Measurements from ENCODE around the gene USF3. TPM values are rescaled to one million over a fixed set of nuclear protein-coding genes. Genes with fewer than 3 reads are reported as not detected.

The USF3 gene
- total and polyA plus RNA-seq, 2 experiments from 2014 or later = 10.1 to 23.5 TPM

DNA sequence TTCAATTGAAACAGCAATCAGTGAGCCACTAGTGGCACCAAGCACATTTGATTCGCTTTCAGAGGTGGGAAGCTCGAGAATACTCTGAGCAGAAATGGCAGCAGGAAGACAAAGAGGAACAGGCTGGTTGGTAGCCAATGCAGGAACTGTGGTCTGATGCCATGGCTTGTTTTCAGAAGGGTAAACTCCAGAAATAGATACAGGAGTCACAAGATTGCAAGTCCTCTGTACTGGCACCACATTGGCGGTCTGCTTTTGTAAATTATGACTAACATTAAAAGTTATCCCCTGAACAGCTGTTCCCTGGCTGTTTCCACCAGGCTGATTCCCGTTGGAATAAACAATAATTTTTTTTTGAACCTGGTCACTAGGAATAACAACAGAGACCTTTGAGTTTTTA is 35.5 kb downstream of the USF3 start:
- Histone ChIP-seq H3K9me2 (ENCODE audit: insufficient read depth) (no peaks in the 10 kb centered on the region), H3K27me3 (ENCODE audit: insufficient read depth) (no peaks in the 10 kb centered on the region), H3K79me2 (replicated peaks; ENCODE audit: insufficient read depth) (no peaks in the 10 kb centered on the region), H3F3A (replicated peaks; ENCODE audit: low read depth) (no peaks in the 10 kb centered on the region), H2AFZ (no peak overlapping the region), H3K4me2 (no peak overlapping the region), H4K20me1 (replicated peaks; ENCODE audit: insufficient read depth) (no peaks in the 10 kb centered on the region), H3K27ac (ENCODE audit: low read depth) (no peak overlapping the region), H3K4me3 (no peak overlapping the region), H3K36me3 (ENCODE audit: insufficient read depth) (no peaks in the 10 kb centered on the region; the same call in 1 of the 2 replicates), H3K4me1 (ENCODE audit: insufficient read depth) (no peaks in the 10 kb centered on the region)
- Mint-ChIP-seq H3K4me3 (no peak overlapping the region), H3K4me1 (peaks cover 8% of the 10 kb centered on the region), H3K9me3 (no peaks in the 10 kb centered on the region), H3K27ac (no peak overlapping the region), H3K36me3 (ENCODE audit: low read depth) (peaks cover 20% of the 10 kb centered on the region), H3K27me3 (ENCODE audit: insufficient read depth, low read depth, poor library complexity) (peaks cover 1% of the 10 kb centered on the region)
- TF ChIP-seq, protein P1, sequence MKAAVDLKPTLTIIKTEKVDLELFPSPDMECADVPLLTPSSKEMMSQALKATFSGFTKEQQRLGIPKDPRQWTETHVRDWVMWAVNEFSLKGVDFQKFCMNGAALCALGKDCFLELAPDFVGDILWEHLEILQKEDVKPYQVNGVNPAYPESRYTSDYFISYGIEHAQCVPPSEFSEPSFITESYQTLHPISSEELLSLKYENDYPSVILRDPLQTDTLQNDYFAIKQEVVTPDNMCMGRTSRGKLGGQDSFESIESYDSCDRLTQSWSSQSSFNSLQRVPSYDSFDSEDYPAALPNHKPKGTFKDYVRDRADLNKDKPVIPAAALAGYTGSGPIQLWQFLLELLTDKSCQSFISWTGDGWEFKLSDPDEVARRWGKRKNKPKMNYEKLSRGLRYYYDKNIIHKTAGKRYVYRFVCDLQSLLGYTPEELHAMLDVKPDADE (IDR thresholded peaks at IDR 0.05) = no peak
- TF ChIP-seq NANOG (IDR thresholded peaks at IDR 0.05; ENCODE audit: borderline replicate concordance) = no peak
- no peak for TF ChIP-seq EZH2 (IDR thresholded peaks at IDR 0.05; ENCODE audit: low read depth, unreplicated experiment)
- TF ChIP-seq ZNF331 (CRISPR knock-in tag; IDR thresholded peaks at IDR 0.05; ENCODE audit: low read depth) = no peak
- TF ChIP-seq, protein P2, sequence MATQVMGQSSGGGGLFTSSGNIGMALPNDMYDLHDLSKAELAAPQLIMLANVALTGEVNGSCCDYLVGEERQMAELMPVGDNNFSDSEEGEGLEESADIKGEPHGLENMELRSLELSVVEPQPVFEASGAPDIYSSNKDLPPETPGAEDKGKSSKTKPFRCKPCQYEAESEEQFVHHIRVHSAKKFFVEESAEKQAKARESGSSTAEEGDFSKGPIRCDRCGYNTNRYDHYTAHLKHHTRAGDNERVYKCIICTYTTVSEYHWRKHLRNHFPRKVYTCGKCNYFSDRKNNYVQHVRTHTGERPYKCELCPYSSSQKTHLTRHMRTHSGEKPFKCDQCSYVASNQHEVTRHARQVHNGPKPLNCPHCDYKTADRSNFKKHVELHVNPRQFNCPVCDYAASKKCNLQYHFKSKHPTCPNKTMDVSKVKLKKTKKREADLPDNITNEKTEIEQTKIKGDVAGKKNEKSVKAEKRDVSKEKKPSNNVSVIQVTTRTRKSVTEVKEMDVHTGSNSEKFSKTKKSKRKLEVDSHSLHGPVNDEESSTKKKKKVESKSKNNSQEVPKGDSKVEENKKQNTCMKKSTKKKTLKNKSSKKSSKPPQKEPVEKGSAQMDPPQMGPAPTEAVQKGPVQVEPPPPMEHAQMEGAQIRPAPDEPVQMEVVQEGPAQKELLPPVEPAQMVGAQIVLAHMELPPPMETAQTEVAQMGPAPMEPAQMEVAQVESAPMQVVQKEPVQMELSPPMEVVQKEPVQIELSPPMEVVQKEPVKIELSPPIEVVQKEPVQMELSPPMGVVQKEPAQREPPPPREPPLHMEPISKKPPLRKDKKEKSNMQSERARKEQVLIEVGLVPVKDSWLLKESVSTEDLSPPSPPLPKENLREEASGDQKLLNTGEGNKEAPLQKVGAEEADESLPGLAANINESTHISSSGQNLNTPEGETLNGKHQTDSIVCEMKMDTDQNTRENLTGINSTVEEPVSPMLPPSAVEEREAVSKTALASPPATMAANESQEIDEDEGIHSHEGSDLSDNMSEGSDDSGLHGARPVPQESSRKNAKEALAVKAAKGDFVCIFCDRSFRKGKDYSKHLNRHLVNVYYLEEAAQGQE (IDR thresholded peaks at IDR 0.05; ENCODE audit: unreplicated experiment) = no peak
- TF ChIP-seq, protein P3, sequence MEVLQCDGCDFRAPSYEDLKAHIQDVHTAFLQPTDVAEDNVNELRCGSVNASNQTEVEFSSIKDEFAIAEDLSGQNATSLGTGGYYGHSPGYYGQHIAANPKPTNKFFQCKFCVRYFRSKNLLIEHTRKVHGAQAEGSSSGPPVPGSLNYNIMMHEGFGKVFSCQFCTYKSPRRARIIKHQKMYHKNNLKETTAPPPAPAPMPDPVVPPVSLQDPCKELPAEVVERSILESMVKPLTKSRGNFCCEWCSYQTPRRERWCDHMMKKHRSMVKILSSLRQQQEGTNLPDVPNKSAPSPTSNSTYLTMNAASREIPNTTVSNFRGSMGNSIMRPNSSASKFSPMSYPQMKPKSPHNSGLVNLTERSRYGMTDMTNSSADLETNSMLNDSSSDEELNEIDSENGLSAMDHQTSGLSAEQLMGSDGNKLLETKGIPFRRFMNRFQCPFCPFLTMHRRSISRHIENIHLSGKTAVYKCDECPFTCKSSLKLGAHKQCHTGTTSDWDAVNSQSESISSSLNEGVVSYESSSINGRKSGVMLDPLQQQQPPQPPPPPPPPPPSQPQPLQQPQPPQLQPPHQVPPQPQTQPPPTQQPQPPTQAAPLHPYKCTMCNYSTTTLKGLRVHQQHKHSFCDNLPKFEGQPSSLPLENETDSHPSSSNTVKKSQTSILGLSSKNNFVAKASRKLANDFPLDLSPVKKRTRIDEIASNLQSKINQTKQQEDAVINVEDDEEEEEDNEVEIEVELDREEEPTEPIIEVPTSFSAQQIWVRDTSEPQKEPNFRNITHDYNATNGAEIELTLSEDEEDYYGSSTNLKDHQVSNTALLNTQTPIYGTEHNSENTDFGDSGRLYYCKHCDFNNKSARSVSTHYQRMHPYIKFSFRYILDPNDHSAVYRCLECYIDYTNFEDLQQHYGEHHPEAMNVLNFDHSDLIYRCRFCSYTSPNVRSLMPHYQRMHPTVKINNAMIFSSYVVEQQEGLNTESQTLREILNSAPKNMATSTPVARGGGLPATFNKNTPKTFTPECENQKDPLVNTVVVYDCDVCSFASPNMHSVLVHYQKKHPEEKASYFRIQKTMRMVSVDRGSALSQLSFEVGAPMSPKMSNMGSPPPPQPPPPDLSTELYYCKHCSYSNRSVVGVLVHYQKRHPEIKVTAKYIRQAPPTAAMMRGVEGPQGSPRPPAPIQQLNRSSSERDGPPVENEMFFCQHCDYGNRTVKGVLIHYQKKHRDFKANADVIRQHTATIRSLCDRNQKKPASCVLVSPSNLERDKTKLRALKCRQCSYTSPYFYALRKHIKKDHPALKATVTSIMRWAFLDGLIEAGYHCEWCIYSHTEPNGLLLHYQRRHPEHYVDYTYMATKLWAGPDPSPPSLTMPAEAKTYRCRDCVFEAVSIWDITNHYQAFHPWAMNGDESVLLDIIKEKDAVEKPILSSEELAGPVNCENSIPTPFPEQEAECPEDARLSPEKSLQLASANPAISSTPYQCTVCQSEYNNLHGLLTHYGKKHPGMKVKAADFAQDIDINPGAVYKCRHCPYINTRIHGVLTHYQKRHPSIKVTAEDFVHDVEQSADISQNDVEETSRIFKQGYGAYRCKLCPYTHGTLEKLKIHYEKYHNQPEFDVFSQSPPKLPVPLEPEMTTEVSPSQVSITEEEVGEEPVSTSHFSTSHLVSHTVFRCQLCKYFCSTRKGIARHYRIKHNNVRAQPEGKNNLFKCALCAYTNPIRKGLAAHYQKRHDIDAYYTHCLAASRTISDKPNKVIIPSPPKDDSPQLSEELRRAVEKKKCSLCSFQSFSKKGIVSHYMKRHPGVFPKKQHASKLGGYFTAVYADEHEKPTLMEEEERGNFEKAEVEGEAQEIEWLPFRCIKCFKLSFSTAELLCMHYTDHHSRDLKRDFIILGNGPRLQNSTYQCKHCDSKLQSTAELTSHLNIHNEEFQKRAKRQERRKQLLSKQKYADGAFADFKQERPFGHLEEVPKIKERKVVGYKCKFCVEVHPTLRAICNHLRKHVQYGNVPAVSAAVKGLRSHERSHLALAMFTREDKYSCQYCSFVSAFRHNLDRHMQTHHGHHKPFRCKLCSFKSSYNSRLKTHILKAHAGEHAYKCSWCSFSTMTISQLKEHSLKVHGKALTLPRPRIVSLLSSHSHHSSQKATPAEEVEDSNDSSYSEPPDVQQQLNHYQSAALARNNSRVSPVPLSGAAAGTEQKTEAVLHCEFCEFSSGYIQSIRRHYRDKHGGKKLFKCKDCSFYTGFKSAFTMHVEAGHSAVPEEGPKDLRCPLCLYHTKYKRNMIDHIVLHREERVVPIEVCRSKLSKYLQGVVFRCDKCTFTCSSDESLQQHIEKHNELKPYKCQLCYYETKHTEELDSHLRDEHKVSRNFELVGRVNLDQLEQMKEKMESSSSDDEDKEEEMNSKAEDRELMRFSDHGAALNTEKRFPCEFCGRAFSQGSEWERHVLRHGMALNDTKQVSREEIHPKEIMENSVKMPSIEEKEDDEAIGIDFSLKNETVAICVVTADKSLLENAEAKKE (CRISPR knock-in tag; IDR thresholded peaks at IDR 0.05) = no peak
- no peak for TF ChIP-seq JUNB (IDR thresholded peaks at IDR 0.05; ENCODE audit: unreplicated experiment)
- no peak for TF ChIP-seq ZNF114 (CRISPR knock-in tag; IDR thresholded peaks at IDR 0.05)
- DNase-seq (ENCODE audit: low spot score) = no peak
- no peak for ATAC-seq
